Breast epithelium (tissue), 4 donors: ENCODE measurements around the gene ACADVL. TPM values are rescaled to one million over a fixed set of nuclear protein-coding genes. Genes with fewer than 3 reads are reported as not detected.
A peak's percentile ranks its signal among the peaks of the same experiment; 100 is the strongest.

ENCODE experiments used
- DNase-seq, 2 donors: peaks; one replicate each; pipeline ENCODE4 v3.0.0-alpha.2; 2019; ENCODE audit warnings: low spot score in 2 of 2
- H3K27ac ChIP-seq, 2 donors: fragments of 200-600 bp; sonication (generic) in 1 of 2; one replicate each; pipeline ENCODE4 v1.5.1; 2016 to 2019; ENCODE audit warnings: mild to moderate bottlenecking in 1 of 2
- H3K27me3 ChIP-seq, 2 donors: fragments of 200-600 bp; sonication (generic) in 1 of 2; one replicate each; pipeline versions ENCODE4 v1.5.1 to v1.6.0; 2017 to 2019; ENCODE audit warnings: control low read depth in 1 of 2, mild to moderate bottlenecking in 1 of 2
- H3K36me3 ChIP-seq: fragments of 200-600 bp; one replicate; pipeline ENCODE4 v1.5.1; 2019
- H3K4me1 ChIP-seq, 2 donors: fragments of 200-600 bp; sonication (generic); one replicate each; pipeline ENCODE4 v1.5.1; 2016 to 2019; ENCODE audit warnings: control low read depth in 1 of 2
- H3K4me3 ChIP-seq, 3 donors: fragments of 200-600 bp; sonication (generic); 1 replicate in 2 of 3; 2 replicates in 1 of 3; pipeline ENCODE4 v1.5.1; 2016 to 2019; ENCODE audit warnings: mild to moderate bottlenecking in 3 of 3, moderate library complexity in 2 of 3
- H3K9me3 ChIP-seq, 2 donors: fragments of 200-600 bp; sonication (generic) in 1 of 2; one replicate each; pipeline ENCODE4 v1.5.1; 2016 to 2019; ENCODE audit warnings: control low read depth in 1 of 2
- POLR2A ChIP-seq: fragments of 450-650 bp; IDR thresholded peaks from one replicate; pipeline ENCODE4 v1.6.1; 2016; ENCODE audit warnings: antibody characterized with exemption, mild to moderate bottlenecking, moderate library complexity
- POLR2AphosphoS5 ChIP-seq, 3 donors: sonication (generic); formaldehyde crosslinking; IDR thresholded peaks; one replicate each; pipeline ENCODE4 v1.6.1; 2017; ENCODE audit warnings: antibody characterized with exemption in 3 of 3
- intact Hi-C: fragments of 100-400 bp; cut with DNase I; formaldehyde crosslinking; loops from one replicate; pipeline ENCODE4 v1.15.1; 2023; ENCODE audit warnings: low total_unique reads
- total RNA-seq, 3 donors: library from RNA; depleted of rRNA; stranded (reverse); fragments of >200 nt; gene quantifications; one replicate each; pipeline ENCODE4 v1.1.0, GENCODE V29; 2016
- TF ChIP-seq, protein P1 (sequence below), 3 donors: fragments of 450-650 bp; IDR thresholded peaks; one replicate each; pipeline ENCODE4 v1.5.1; 2016 to 2017; ENCODE audit warnings: antibody characterized with exemption in 3 of 3, mild to moderate bottlenecking in 3 of 3, moderate library complexity in 3 of 3

Gene ACADVL
- total RNA-seq, 3 donors from 2014 or later, result 421 to 1,002 (median 829) TPM

DNA sequence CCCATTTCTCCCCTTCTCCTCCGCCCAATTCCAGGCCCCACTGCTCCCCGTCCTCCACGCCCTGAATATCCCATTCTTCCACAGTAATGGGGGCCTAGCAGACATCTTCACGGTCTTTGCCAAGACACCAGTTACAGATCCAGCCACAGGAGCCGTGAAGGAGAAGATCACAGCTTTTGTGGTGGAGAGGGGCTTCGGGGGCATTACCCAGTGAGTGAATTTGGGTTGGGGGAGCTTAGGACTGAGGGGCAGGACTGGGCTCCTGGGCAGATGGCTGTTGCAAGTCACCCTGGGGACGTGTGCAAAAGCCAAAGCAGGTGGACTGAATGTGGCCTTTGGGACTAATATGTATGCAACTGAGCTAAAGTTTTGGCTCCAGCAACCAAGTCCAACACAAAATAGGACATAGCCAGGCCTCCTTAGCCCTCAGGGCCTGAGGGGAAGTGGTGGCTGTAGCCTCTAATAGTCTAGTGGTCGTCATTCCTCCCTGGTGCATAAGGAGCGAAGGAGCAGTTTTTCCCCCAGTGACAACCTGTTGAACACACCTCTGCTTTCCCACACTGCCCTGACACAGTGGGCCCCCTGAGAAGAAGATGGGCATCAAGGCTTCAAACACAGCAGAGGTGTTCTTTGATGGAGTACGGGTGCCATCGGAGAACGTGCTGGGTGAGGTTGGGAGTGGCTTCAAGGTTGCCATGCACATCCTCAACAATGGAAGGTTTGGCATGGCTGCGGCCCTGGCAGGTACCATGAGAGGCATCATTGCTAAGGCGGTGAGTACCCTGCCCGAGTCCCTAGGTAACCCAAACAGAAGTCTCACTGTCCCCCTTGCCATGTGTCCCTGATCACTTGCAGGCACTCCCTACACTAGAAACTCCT, 2.6 kb downstream of the ACADVL start:
- Histone ChIP-seq H3K27ac (peak overlapping the region; percentile 100), H3K36me3 (no peaks in the 10 kb centered on the region), H3K4me3 (peak overlapping the region in 1 of 3 donors; percentile 98)

DNA sequence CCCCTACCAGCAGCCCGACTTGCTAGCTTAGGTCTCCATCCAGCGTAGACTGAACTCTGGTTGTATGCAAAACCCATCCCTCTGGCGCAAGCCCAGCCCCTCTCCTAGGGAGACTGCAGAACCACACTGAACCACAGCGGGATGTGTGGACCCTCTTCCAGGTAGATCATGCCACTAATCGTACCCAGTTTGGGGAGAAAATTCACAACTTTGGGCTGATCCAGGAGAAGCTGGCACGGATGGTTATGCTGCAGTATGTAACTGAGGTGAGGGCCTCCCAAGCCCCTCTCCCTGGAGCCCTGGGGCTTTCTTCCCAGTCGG, 3.2 kb downstream of the ACADVL start:
- DNase-seq, result no peak
- Histone ChIP-seq H3K27ac (peak overlapping the region in 1 of 2 donors; percentile 26), H3K9me3 (no peaks in the 10 kb centered on the region), H3K36me3 (no peaks in the 10 kb centered on the region), H3K27me3 (no peaks in the 10 kb centered on the region), H3K4me3 (no peak overlapping the region), H3K4me1 (peaks cover 4 to 20% of the 10 kb centered on the region in 2 donors)
- TF ChIP-seq, protein P1, sequence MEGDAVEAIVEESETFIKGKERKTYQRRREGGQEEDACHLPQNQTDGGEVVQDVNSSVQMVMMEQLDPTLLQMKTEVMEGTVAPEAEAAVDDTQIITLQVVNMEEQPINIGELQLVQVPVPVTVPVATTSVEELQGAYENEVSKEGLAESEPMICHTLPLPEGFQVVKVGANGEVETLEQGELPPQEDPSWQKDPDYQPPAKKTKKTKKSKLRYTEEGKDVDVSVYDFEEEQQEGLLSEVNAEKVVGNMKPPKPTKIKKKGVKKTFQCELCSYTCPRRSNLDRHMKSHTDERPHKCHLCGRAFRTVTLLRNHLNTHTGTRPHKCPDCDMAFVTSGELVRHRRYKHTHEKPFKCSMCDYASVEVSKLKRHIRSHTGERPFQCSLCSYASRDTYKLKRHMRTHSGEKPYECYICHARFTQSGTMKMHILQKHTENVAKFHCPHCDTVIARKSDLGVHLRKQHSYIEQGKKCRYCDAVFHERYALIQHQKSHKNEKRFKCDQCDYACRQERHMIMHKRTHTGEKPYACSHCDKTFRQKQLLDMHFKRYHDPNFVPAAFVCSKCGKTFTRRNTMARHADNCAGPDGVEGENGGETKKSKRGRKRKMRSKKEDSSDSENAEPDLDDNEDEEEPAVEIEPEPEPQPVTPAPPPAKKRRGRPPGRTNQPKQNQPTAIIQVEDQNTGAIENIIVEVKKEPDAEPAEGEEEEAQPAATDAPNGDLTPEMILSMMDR (IDR thresholded peaks at IDR 0.05), result no peak
- TF ChIP-seq POLR2AphosphoS5 (IDR thresholded peaks at IDR 0.05) (no peak), POLR2A (no peak)
- intact Hi-C loops, result no loop called here

More for the DNA sequence above, 2.6 kb downstream of the ACADVL start:
- DNase-seq, result no peak
- intact Hi-C loops, result no loop called here
- Histone ChIP-seq H3K9me3 (no peaks in the 10 kb centered on the region), H3K4me1 (peaks cover 4 to 23% of the 10 kb centered on the region in 2 donors), H3K27me3 (no peaks in the 10 kb centered on the region)
- no peak for TF ChIP-seq POLR2AphosphoS5 (IDR thresholded peaks at IDR 0.05)
- TF ChIP-seq, protein P1 (IDR thresholded peaks at IDR 0.05), result no peak
- no peak for TF ChIP-seq POLR2A

DNA sequence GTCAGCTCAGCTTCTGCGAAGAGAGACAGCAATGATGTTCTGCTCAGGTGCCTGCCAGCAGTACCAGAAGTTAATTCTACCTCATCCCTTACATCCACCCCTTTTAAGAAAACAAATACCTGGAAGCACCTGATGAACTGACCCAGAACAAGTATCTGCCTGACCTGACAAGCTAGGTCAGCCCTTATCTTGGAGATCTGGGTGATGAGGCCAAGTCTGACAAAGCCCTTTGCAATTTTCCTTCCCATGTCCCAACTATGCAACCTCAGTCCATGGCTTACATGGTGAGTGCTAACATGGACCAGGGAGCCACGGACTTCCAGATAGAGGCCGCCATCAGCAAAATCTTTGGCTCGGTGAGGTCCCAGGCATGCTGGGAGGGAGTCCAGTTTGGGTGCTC, 3.6 kb downstream of the ACADVL start:
- H3K9me3 ChIP-seq, result no peaks in the 10 kb centered on the region
- no peak for DNase-seq
- peak overlapping the region in 1 of 2 donors; percentile 26 for H3K27ac ChIP-seq
- no peaks in the 10 kb centered on the region for H3K36me3 ChIP-seq
- TF ChIP-seq, protein P1 (IDR thresholded peaks at IDR 0.05), result no peak
- TF ChIP-seq POLR2A (no peak), POLR2AphosphoS5 (IDR thresholded peaks at IDR 0.05) (no peak)
- no peak overlapping the region for H3K4me3 ChIP-seq
- H3K4me1 ChIP-seq, result peaks cover 4 to 16% of the 10 kb centered on the region in 2 donors
- intact Hi-C loops, result no loop called here
- H3K27me3 ChIP-seq, result no peaks in the 10 kb centered on the region

DNA sequence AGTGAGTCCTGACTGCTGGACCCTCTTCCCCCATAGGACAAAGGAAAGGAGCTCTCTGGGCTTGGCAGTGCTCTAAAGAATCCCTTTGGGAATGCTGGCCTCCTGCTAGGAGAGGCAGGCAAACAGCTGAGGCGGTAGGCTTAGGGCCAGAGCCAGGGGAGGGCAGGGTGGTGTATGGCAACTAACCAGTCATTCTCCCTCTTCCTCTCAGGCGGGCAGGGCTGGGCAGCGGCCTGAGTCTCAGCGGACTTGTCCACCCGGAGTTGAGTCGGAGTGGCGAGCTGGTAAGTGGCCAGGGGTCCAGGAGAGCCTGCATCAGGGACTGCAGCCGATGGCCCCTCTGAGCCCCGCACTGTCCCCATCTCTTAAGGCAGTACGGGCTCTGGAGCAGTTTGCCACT, 4.4 kb downstream of the ACADVL start:
- Histone ChIP-seq H3K27me3 (no peaks in the 10 kb centered on the region), H3K4me1 (peaks cover 4 to 13% of the 10 kb centered on the region in 2 donors), H3K36me3 (no peaks in the 10 kb centered on the region), H3K27ac (no peak overlapping the region), H3K9me3 (no peaks in the 10 kb centered on the region), H3K4me3 (no peak overlapping the region)
- intact Hi-C loops, result no loop called here
- TF ChIP-seq, protein P1 (IDR thresholded peaks at IDR 0.05), result no peak
- TF ChIP-seq POLR2AphosphoS5 (IDR thresholded peaks at IDR 0.05) (no peak), POLR2A (no peak)
- no peak for DNase-seq

DNA sequence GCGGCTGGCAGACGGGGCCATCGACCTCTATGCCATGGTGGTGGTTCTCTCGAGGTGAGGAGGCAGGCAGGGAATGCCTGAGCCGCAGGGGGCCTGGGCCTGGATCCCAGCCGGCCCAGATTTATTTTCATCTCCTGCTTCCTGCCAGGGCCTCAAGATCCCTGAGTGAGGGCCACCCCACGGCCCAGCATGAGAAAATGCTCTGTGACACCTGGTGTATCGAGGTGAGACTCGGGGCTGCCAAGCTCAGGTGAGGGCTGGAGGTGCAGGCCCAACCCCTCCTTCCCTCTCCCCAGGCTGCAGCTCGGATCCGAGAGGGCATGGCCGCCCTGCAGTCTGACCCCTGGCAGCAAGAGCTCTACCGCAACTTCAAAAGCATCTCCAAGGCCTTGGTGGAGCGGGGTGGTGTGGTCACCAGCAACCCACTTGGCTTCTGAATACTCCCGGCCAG, 4.9 kb downstream of the ACADVL start:
- intact Hi-C loops, result no loop called here
- no peaks in the 10 kb centered on the region for H3K36me3 ChIP-seq

More for the DNA sequence above, 4.9 kb downstream of the ACADVL start:
- no peaks in the 10 kb centered on the region for H3K9me3 ChIP-seq
- H3K27ac ChIP-seq, result no peak overlapping the region
- TF ChIP-seq POLR2A, result no peak
- TF ChIP-seq POLR2AphosphoS5 (IDR thresholded peaks at IDR 0.05), result no peak
- H3K27me3 ChIP-seq, result no peaks in the 10 kb centered on the region
- DNase-seq, result no peak
- H3K4me3 ChIP-seq, result no peak overlapping the region
- H3K4me1 ChIP-seq, result peaks cover 4 to 9% of the 10 kb centered on the region in 2 donors
